Measurements from ENCODE around the gene C1orf159.
"Not testable (repeated sequence)": the region's sequence is repeated elsewhere in the genome, so short reads cannot be mapped to it uniquely, and the experiment has no call there.

The C1orf159 gene

DNA sequence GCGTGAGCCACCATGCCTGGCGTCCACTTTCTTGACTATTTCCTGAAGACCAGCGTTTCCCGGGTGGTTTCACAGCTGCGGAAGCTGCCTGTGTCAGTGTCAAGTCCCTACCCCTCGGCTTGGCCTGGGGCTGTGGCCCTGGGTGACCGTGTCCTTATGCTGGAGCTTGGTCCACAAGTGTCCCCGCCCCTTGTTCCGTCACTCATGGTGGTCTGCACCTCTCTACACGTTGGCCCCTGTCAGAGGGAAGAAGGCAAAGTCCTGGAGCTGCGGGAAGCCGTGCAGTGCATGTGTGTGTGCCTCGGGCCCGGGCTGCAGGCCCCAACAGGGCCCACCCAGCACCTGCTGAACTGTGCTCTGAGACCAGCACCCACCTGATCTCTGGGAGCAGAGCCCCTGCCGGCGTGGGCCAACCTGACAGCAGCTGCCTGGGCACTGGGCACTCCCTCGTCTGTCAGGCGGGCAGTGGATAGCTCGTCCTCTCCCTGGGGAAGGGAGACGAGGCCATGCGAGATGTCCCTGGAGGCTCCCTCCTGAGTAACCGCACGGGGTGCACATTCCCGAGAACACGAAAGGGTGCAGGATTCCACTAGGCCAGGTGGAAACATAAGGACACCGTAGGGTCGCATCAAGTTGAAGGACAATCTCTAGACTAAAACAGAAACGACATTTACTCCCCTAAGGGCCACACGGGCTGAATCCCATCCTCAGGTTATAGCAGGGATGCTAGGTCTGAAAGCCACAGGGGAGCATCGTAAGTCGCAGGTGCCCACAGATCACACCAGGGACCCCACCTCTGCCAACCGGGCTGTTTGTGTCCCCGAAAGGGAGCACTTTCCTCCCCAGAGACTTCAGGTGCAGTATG lies 2.4 kb upstream of the C1orf159 start:
- DNase-seq (ENCODE audit: low read depth), result no peak

- DNase-seq (ENCODE audit: low read depth), result no peak
Measured at GRCh38 chr1:1117469-1117831, 1.6 kb upstream of the C1orf159 start.

GRCh38 chr1:1116701-1117468 lies 996 bp upstream of the C1orf159 start:
- no peak for DNase-seq (ENCODE audit: low read depth)

GRCh38 chr1:1115136-1115785 lies 628 bp downstream of the C1orf159 start:
- DNase-seq (ENCODE audit: low read depth), result no peak

GRCh38 chr1:1114431-1114830 lies 1.5 kb downstream of the C1orf159 start:
- no peak for DNase-seq (ENCODE audit: low read depth)

DNA sequence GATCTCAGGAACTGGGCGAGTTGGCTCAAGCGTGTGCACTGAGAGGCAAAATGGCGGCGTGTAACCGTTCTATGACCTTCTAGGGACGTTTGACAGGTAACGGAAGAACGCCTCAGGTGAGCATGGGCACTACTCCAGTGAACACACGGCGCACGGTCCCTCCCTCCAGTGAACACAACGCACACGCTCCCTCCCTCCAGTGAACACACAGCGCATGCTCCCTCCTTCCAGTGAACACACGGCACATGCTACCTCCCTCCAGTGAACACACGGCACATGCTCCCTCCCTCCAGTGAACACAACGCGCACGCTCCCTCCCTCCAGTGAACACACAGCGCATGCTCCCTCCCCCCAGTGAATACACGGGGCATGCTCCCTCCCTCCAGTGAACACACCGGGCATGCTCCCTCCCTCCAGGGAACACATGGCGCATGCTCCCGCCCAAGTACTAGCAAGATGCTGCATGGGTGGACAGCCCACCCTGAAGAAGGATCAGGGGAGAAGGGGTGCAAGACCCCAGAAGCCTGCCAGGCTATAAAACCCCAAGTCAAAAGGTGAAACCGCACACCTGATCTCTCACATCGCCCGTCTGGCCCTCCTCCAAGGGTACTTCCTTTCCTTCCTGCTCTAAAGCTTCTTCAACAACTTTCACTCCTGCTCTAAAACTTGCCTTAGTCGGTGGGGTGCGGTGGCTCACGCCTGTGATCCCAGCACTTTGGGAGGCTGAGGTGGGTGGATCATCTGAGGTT lies 3.5 kb downstream of the C1orf159 start:
- DNase-seq (ENCODE audit: low read depth), result no peak

DNA sequence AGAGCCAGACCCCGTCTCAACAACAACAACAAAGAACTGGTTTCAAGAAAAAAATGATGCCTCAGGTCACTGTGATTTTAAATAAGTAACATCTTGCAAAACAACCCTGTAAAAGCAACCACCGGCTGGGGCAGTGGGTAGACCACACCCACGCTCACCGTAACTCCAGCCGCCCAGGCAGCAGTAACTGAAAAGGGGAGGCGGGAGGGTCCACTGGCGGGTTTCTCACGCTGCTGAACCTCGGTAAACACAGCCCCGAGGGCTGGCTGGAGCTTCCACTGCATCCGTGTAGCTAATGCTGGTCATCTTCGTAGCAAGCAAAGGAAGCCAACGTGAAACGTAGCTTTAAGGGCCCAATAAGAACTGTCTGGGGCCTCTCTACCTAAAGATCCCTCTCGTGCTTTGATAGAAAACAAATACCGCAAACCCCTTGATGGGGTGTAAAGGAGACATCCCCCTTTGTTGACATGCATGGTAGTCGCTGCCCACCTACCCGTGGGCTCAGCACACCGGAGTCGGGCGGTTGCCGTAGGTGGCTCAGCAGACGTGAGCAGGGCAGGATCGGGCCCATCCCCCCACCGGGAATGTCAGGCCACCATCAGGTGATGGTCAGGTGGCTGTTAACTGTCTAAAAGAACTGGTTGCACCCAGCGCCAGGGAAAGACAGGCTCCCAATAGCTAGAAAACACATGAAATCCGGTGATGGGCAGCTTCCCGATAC lies 4.2 kb downstream of the C1orf159 start:
- no peak for DNase-seq (ENCODE audit: low read depth)

DNA sequence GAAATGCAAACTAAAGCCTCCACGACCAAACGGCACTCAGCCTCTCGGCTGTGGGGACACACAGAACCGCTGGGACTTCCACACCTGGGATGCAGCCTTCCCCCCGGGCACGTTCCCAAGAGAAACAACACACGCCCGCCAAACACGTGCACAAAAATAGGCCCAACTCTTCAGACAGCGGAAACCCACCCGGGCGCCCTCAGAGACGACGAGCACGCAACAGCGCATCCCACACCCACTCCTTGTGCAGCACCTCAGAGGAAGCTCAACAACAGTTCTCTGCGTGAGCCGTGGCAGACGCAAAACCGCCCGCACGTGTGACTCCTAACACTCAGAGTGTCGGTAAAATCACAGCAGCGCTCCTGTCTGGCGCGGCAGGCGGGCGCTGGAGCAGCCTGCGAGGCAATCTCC lies 5.3 kb downstream of the C1orf159 start:
- no peak for DNase-seq (ENCODE audit: low read depth)

GRCh38 chr1:1109743-1110142 lies 6.1 kb downstream of the C1orf159 start:
- no peak for DNase-seq (ENCODE audit: low read depth)

GRCh38 chr1:1106510-1107221 lies 9.2 kb downstream of the C1orf159 start:
- no peak for DNase-seq (ENCODE audit: low read depth)

- DNase-seq (ENCODE audit: low read depth), result not testable (repeated sequence)
Measured at GRCh38 chr1:1104152-1104551, 11.7 kb downstream of the C1orf159 start.

GRCh38 chr1:1101503-1101902 lies 14.4 kb downstream of the C1orf159 start:
- DNase-seq (ENCODE audit: low read depth), result no peak

DNA sequence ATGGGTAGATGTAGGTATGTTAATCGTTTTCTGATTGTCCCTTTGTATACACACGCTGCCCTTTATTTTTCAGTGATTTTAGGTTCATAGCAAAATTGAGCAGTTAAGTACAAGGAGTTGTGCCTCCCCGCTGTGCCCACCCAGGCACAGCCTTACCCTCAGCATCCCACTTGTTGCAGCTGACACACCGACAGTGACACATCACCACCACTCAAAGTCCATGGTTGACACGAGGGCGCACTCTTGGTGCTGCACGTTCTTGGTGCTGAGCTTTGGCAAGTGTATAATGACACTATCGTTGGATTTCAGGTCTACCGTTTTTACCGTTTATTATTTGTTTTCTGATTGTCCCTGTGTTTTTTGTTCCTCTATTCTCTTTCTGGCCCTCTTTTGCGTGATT lies 15.6 kb downstream of the C1orf159 start:
- no peak for DNase-seq (ENCODE audit: low read depth)

DNA sequence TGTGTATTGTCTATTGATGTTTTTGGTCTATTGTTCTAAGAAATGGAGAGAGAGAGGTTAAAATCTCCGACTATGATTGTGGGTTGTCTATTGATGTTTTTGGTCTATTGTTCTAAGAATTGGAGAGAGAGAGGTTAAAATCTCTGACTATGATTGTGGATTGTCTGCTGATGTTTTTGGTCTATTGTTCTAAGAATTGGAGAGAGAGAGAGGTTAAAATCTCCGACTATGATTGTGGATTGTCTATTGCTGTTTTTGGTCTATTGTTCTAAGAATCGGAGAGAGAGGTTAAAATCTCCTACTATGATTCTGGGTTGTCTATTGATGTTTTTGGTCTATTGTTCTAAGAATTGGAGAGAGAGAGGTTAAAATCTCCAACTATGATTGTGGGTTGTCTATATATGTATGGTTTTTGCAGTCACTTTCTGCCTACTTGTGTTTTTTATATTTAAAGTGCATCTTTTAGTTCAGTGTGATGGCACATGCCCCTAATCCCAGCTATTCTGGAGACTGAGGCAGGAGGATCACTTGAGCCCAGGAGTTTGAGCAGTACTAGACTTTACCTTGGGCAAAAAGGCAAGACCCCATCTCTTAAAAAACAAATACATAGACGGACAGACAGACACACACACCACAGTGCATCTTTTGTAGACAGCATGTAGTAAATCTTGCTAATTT lies 16.2 kb downstream of the C1orf159 start:
- no peak for DNase-seq (ENCODE audit: low read depth)

DNA sequence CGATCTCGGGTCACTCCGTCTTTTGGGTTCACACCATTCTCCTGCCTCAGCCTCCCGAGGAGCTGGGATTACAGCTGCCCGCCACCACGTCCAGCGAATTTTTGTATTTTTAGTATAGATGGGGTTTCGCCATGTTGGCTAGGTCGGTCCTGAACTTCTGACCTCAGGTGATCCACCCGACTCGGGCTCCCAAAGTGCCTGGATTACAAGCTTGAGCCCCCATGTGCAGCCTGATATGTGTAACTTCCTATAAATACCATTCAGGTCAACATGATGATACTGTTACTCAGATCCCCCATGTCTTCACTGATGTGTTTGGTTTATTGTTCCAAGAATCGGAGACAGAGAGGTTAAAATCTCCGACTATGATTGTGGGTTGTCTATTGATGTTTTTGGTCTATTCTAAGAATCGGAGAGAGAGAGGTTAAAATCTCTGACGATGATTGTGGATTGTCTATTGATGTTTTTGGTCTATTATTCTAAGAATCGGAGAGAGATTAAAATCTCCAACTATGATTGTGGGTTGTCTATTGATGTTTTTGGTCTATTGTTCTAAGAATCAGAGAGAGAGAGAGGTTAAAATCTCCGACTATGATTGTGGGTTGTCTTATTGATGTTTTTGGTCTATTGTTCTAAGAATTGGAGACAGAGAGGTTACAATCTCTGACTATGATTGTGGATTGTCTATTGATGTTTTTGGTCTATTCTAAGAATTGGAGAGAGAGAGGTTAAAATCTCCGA lies 17.0 kb downstream of the C1orf159 start:
- DNase-seq (ENCODE audit: low read depth), result no peak

DNA sequence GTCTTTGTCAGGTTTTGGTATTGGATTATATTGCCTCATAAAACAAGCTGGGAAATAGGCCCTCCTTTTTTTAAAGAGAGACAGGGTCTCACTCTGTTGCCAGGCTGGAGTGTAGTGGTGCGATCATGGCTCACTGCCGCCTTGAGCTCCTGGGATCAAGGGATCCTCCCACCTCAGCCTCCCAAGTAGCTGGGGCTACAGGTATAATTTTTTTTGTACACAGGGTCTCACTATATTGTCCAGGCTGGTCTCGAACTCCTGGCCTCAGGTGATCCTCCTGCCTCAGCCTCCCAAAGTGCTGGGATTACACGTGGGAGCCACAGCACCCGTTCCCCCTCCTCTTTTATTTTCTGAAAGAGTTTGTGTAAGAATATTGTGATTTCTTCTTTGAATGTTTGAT lies 19.8 kb downstream of the C1orf159 start:
- not testable (repeated sequence) for DNase-seq (ENCODE audit: low read depth)

- no peak for DNase-seq (ENCODE audit: low read depth)
Measured at GRCh38 chr1:1094981-1095380, 20.9 kb downstream of the C1orf159 start.

DNA sequence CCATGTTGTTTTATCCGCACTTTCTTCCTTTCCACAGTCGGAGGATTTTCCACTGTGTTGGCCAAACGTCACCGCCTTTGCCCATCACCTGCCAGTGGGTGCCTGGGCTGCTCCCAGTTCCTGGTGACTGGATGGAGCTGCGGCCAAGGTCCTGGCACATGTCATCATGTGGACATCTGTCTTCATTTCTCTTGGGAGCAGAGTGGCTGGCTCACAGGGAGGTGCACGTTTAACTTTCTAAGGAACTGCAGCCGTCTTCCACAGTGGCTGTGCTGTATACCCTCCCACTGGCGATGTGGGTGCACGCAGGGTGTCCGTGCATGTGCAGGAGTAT lies 22.3 kb downstream of the C1orf159 start:
- DNase-seq (ENCODE audit: low read depth), result no peak

DNA sequence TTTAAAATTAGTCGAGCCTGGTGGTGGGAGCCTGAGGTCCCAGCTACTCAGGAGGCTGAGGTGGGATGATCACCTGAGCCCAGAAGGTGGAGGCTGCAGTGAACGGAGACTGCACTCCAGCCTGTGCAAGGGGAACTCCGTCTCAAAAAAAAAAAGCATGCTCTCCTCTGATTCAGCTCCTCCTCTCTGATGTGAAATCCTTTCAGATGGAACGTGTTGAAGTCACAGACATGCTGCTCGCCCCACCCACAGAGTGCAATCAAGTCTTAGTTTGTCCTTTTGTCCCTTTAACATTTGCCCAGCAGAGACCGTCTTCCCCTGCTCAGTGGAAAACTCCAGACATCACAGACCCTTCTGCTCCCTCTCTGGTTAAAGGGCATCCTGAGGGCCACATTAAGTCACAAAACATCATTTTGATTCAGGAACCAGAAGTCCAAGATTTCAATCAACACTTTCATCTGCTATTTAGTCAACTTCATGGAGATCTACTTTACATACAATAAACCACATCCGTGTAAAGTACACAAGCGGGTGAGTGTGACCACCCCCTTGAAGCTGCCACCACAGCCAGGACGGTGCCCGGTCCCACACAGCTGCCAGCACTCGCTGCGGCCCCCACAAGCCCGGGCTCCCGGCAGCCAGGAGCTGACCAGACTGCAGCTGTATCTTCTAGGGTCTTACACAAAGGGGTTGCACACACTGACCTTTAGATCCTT lies 22.8 kb downstream of the C1orf159 start:
- DNase-seq (ENCODE audit: low read depth), result no peak

All from activated T-helper 1 cell treated with Interleukin-2 at 50 U/mL for 16 hours (primary cell).